SK-N-DZ (cell line): ENCODE results near the gene UCP2. TPM values are rescaled to one million over a fixed set of nuclear protein-coding genes. Genes with fewer than 3 reads are reported as not detected.
A peak's percentile ranks its signal among the peaks of the same experiment; 100 is the strongest.

Experiments
- DNase-seq: peaks from one replicate; pipeline ENCODE4 v3.0.0-alpha.2; 2015; ENCODE audit warnings: low spot score
- polyA plus RNA-seq, 2 experiments: library from polyadenylated mRNA; depleted of rRNA; stranded (reverse); fragments of >200 nt; gene quantifications; 2 replicates each; pipeline ENCODE4 v1.2.3, GENCODE V29; 2014

The UCP2 gene
- polyA plus RNA-seq (2014; cell fraction: cytosol; rRNA removed), result 25.3 and 28.3 TPM in 2 replicates
- 13.8 and 27.2 TPM in 2 replicates for polyA plus RNA-seq (2014; cell fraction: nucleus; rRNA removed)

GRCh38 chr11:73982595-73982989 is at the start of gene UCP2:
Gene UCP2 (minus strand): TSS chr11:73982843. CDS start chr11:73978378, 4,465 bp downstream.
- peak; percentile 93 for DNase-seq

DNA sequence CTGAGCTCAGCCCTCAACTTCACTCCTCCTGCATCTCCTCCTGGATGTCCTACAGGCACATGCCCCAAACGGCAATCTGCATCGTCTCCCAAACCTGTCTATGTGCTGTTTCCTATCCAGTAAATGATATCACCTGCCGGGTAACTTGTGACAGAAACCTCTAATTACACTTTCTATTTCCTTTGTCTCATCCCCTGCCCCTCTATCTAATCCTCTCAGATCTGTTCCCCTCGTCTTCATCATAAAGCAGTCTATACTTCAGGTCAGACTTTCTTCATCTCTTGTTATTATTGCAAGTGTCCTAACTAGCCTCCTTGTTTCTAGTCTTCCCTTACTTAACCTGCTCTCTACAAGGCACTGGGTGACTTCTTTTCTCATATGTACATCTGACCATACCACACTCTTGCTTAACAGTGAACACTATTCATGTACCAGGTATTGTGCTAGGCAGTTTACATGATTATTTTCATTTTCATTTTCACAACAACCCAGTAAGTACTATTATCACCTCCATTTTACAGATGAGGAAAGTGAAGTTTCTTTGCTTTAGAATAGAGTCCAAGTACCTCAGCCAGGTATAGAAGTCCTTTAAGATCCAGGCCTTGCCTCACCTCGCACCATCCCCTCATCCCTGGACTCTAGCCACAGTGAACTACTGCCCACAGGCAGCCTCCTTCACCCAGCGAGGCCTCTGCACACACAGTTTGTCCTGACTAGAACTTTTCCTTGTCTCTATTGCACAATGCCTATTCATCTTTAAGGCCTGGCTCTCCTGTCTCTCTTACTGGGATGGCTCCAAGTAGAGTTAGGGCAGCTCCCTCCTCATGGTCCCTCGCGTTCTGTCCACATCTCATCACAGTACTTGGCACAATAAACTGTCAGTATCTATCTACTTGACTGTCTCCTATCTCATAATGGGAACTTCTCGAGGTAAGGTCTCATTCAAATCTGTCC is 48.4 kb upstream of the UCP2 start:
- no peak for DNase-seq

GRCh38 chr11:74025467-74026166 is 43.0 kb upstream of the UCP2 start:
- DNase-seq, result no peak

DNA sequence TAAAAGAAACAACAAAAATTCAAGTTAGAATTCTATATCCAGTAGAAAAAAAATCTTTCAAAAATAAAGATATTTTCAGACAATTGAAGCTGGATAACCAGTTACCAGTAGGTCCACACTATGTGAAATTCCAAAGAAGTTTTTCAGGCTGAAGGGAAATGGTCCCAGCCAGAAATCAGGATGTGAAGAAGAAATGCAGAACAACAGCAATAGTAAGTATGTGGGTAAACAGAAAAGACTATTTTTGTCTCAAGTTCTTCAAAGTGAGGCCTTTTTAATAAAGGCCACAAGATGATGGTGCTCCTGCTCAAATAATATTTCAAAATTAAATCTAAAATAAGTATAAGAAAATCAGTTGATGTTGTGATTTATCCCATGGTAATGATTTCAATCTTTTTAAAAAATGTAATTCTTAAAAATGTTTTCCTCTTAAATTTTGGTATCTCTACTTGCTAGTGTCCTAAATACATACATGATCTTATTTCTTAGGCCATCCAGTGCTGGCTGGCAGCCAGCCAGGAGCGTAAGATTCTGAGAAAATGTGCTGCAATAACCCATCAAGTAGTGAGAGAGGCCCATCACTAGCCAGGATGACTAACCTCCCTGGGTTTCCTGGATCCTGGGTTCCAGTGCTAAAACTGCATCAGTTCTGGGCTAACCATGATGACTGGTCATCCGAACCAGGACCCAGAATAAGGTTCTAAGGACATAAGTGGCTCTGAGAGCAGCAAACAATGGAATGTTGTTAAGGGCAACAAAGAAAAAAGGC is 41.8 kb upstream of the UCP2 start:
- no peak for DNase-seq

- no peak for DNase-seq
These were observed 40.6 kb upstream of the UCP2 start for GRCh38 chr11:74023276-74023675.

GRCh38 chr11:74022546-74022945 is 39.9 kb upstream of the UCP2 start:
- no peak for DNase-seq

GRCh38 chr11:74021998-74022397 is 39.4 kb upstream of the UCP2 start:
- no peak for DNase-seq

- no peak for DNase-seq
These were observed 37.9 kb upstream of the UCP2 start for GRCh38 chr11:74020539-74020938.

DNA sequence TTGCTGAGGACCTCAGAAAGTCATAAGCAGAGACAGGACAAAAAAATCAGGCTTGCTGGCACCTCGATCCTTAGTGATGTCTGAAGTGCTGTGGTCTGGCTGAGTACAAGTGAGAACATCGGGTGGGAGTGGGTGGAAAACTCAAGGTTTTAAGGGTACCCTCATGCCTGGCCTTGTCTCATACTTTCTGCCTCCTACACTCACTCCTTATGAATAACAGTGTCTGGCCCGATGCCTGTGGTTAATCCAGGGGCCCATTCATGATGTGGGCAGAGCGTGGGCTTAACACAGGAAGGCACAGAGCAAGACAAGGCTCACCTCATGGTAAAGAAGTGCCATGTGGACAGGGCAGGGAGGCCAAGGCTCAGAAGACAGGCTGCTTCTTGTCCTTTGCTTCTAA is 37.2 kb upstream of the UCP2 start:
- DNase-seq, result no peak

GRCh38 chr11:74019104-74019738 is 36.6 kb upstream of the UCP2 start:
- no peak for DNase-seq

DNA sequence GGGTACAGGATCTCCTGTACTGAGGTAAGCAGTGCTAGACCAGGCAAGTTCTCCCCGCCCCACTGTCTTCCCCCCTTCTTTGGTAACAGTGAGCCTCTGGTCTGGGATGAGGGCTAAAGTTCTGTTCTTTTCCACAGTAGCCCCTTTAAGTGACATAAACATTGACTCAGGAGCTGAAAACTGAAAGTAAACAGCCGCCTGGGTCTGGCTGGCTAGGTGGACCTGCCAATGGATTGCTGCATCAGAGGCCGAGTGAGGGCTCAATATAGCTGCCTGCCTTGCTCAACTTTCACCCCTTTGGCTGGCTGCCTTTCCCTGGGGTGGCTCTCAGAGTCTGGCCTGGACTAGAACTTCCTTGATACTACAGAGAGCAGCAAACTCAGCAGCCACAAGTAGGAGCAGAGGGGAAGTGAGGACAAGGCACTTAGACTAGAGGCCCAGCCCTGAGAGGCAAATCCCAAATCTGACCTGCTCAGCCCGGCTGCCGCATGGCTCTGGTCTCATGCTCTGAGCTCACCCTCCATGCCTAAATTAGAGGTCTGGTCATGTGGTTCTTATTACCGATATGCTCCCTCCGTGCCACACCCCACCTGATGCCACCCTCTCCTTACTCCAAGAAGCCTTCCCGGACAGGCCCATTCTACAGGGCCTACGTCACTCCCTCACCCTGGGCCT is 35.8 kb upstream of the UCP2 start:
- no peak for DNase-seq

DNA sequence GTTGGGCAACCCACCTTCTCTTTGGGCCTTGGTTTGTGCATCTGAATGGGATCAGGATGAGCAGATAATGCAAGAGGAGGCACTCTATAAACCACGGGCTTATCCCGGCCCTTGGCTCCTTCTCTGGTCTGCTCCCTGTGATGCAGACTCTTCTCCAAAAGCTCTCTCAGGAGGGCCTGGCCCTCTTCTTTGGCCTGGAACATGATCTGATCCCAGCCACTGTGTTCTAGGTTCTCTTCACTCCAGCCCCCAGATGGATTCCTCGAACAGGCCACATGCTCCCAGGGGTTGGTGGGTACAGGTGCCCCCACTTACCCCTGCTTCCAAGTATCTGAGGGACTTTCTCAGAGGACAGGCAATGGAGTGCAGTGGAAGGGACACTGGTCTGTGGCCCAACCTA is 35.0 kb upstream of the UCP2 start:
- no peak for DNase-seq

GRCh38 chr11:74015919-74016684 is 33.5 kb upstream of the UCP2 start:
- no peak for DNase-seq

DNA sequence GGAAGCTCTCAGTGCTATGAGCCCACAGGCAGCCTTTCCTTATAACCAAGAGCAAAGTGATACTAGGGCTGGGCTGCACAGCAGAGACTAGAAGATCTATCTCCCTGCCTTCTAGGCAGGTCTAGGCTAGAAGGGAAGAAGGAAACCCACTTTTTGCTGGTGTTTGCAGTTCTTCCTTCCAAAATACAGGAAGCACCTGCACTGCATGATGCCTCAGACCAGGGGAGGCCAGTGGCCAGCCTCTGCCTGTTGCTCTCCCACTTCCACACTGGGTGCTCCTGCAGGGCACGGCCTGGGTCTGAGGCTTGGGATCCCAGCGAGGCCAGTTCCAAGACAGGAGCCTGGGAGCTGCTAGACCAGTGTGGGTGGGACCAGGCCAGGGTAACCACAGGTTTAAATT is 32.2 kb upstream of the UCP2 start:
- DNase-seq, result no peak

GRCh38 chr11:74013141-74013540 is 30.5 kb upstream of the UCP2 start:
- DNase-seq, result no peak

- no peak for DNase-seq
These were observed 29.6 kb upstream of the UCP2 start for GRCh38 chr11:74012074-74012809.

DNA sequence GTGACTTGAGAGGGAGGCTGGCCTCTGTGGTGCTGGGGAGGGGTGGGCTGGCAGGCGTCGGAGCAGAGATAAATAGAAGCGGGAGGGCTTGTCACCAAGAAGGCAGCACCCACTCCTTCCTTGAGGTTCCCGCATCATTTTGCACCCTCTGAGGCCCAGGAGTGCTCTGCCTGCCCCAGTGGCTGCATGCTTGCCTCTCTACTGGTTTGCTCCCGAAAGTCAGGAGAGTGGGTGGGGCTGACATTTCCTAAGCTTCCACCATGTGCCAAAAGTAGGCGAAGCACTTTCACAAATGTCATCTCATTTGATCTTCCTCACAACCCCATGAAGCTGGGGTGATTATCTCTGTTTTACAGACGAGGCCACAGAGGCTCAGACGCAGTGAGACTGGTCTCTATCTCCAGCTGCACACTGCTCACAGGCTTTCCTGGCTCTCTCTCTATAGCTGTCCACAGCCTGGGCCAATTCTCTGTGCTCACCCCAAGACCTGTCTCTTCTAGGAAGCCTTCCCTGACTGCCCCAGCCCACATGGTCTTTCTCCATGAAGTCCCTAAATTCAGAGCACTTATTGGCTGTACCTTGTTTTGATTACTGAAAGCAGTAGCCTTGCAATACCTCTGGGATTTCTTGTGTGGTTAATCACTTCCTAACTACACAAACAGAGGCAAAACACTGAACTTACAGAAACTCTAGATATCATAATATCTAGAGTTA is 28.9 kb upstream of the UCP2 start:
- DNase-seq, result no peak
